ENCODE data around the gene CNOT2. TPM values are rescaled to one million over a fixed set of nuclear protein-coding genes. Genes with fewer than 3 reads are reported as not detected.
A peak's percentile ranks its signal among the peaks of the same experiment; 100 is the strongest.

The CNOT2 gene
- polyA plus RNA-seq, 1 donor (not counting 4 experiments of a cell fraction or from before 2014, with no cell fraction given): 85.3 TPM

- DNase-seq (ENCODE audit: low read depth, low spot score) (no peak), FAIRE-seq (peak; percentile 32)
- dilution Hi-C loops (cut with MboI; ENCODE audit: extremely low pct_ligation_motif_present, low sequenced_read_pairs): no loop called here
- Histone ChIP-seq H3K4me2 (ENCODE audit: control insufficient read depth, extremely low read depth, insufficient read depth, low read depth, low read length) (peak overlapping the region; percentile 86), H4K20me1 (ENCODE audit: control insufficient read depth, extremely low read depth, insufficient read depth, low read length) (no peaks in the 10 kb centered on the region), H3K9ac (ENCODE audit: control insufficient read depth, extremely low read depth, insufficient read depth, low read length) (peak overlapping the region; percentile 41), H3K36me3 (ENCODE audit: control insufficient read depth in 2 of 2, extremely low read depth in 1 of 2, insufficient read depth in 2 of 2, low read length in 2 of 2) (no peaks in the 10 kb centered on the region), H3K4me1 (ENCODE audit: control insufficient read depth, extremely low read depth, insufficient read depth, low read length) (peaks cover 13% of the 10 kb centered on the region), H3K27ac (ENCODE audit: control insufficient read depth, insufficient read depth, low read length) (no peak overlapping the region), H3K9me3 (ENCODE audit: control insufficient read depth, low read depth, low read length) (no peaks in the 10 kb centered on the region), H3K4me3 (ENCODE audit: control insufficient read depth in 2 of 3, extremely low read depth in 1 of 3, insufficient read depth in 2 of 3, low read depth in 1 of 3, low read length in 3 of 3) (peak overlapping the region; percentile 53 to 90 (median 77)), H3K79me2 (ENCODE audit: control insufficient read depth, insufficient read depth, low read length) (no peaks in the 10 kb centered on the region), H3K9me1 (ENCODE audit: control insufficient read depth, extremely low read depth, insufficient read depth, low read length) (no peaks in the 10 kb centered on the region), H2AFZ (ENCODE audit: control insufficient read depth, low read length) (peak overlapping the region; percentile 94), H3K27me3 (ENCODE audit: control insufficient read depth, extremely low read depth, insufficient read depth, low read length) (peaks cover 23% of the 10 kb centered on the region)
- TF ChIP-seq CTCF (optimal IDR thresholded peaks at IDR 0.05 in 1 of 3, IDR thresholded peaks at IDR 0.05 in 1 of 3, conservative IDR thresholded peaks at IDR 0.05 in 1 of 3; ENCODE audit: extremely low read depth in 1 of 3, insufficient read depth in 2 of 3, low read length in 3 of 3) (peak in 1 of 3 experiments; percentile 26), EZH2 (IDR thresholded peaks at IDR 0.05; ENCODE audit: low read length) (peak; percentile 63)
Observed at GRCh38 chr12:70366581-70367257, 123.5 kb downstream of the CNOT2 start.

- Histone ChIP-seq H3K4me2 (ENCODE audit: control insufficient read depth, extremely low read depth, insufficient read depth, low read depth, low read length) (peak overlapping the region; percentile 86), H3K9me1 (ENCODE audit: control insufficient read depth, extremely low read depth, insufficient read depth, low read length) (no peaks in the 10 kb centered on the region), H3K9me3 (ENCODE audit: control insufficient read depth, low read depth, low read length) (no peaks in the 10 kb centered on the region), H3K27ac (ENCODE audit: control insufficient read depth, insufficient read depth, low read length) (no peak overlapping the region), H3K9ac (ENCODE audit: control insufficient read depth, extremely low read depth, insufficient read depth, low read length) (peak overlapping the region; percentile 41), H2AFZ (ENCODE audit: control insufficient read depth, low read length) (peak overlapping the region; percentile 94), H3K4me1 (ENCODE audit: control insufficient read depth, extremely low read depth, insufficient read depth, low read length) (peaks cover 13% of the 10 kb centered on the region), H3K4me3 (ENCODE audit: control insufficient read depth in 2 of 3, extremely low read depth in 1 of 3, insufficient read depth in 2 of 3, low read depth in 1 of 3, low read length in 3 of 3) (peak overlapping the region; percentile 53 to 90 (median 77)), H3K79me2 (ENCODE audit: control insufficient read depth, insufficient read depth, low read length) (no peaks in the 10 kb centered on the region), H3K36me3 (ENCODE audit: control insufficient read depth in 2 of 2, extremely low read depth in 1 of 2, insufficient read depth in 2 of 2, low read length in 2 of 2) (no peaks in the 10 kb centered on the region), H3K27me3 (ENCODE audit: control insufficient read depth, extremely low read depth, insufficient read depth, low read length) (peaks cover 23% of the 10 kb centered on the region), H4K20me1 (ENCODE audit: control insufficient read depth, extremely low read depth, insufficient read depth, low read length) (no peaks in the 10 kb centered on the region)
- no peak for DNase-seq (ENCODE audit: low read depth, low spot score)
- FAIRE-seq: no peak
- TF ChIP-seq EZH2 (IDR thresholded peaks at IDR 0.05; ENCODE audit: low read length) (peak; percentile 38), CTCF (optimal IDR thresholded peaks at IDR 0.05 in 1 of 3, IDR thresholded peaks at IDR 0.05 in 1 of 3, conservative IDR thresholded peaks at IDR 0.05 in 1 of 3; ENCODE audit: extremely low read depth in 1 of 3, insufficient read depth in 2 of 3, low read length in 3 of 3) (no peak)
- dilution Hi-C loops (cut with MboI; ENCODE audit: extremely low pct_ligation_motif_present, low sequenced_read_pairs): no loop called here
Observed at GRCh38 chr12:70367258-70368141, 124.3 kb downstream of the CNOT2 start.
